Stimulated activated CD4-positive, alpha-beta T cell treated with anti-CD3 and anti-CD28 coated beads, Interleukin-4, amount 100 ng/mL, for 48 hours (primary cell): ENCODE data around the gene PCBP3.
"Not testable (repeated sequence)": the region's sequence is repeated elsewhere in the genome, so short reads cannot be mapped to it uniquely, and the experiment has no call there.

ENCODE experiments used
- DNase-seq, 2 donors: peaks; one replicate each; pipeline ENCODE4 v3.0.0-alpha.2; 2020; ENCODE audit warnings: low read depth in 2 of 2

PCBP3 gene

GRCh38 chr21:45844181-45844580 is 200.7 kb downstream of the PCBP3 start:
- no peak for DNase-seq

- DNase-seq: no peak
Measured at GRCh38 chr21:45845063-45845769, 201.7 kb downstream of the PCBP3 start.

GRCh38 chr21:45845770-45846090 is 202.2 kb downstream of the PCBP3 start:
- no peak for DNase-seq

- no peak for DNase-seq
Measured at GRCh38 chr21:45846373-45847160, 203.0 kb downstream of the PCBP3 start.

- DNase-seq: no peak
Measured at GRCh38 chr21:45847870-45848269, 204.3 kb downstream of the PCBP3 start.

- DNase-seq: no peak
Measured at GRCh38 chr21:45848331-45848730, 204.8 kb downstream of the PCBP3 start.

- no peak for DNase-seq
Measured at GRCh38 chr21:45848805-45849204, 205.3 kb downstream of the PCBP3 start.

- DNase-seq: no peak
Measured at GRCh38 chr21:45849651-45850050, 206.1 kb downstream of the PCBP3 start.

- DNase-seq: no peak
Measured at GRCh38 chr21:45850181-45850580, 206.7 kb downstream of the PCBP3 start.

- DNase-seq: not testable (repeated sequence)
Measured at GRCh38 chr21:45852386-45852785, 208.9 kb downstream of the PCBP3 start.

- no peak for DNase-seq
Measured at GRCh38 chr21:45852886-45853400, 209.4 kb downstream of the PCBP3 start.

GRCh38 chr21:45853703-45854342 is 210.3 kb downstream of the PCBP3 start:
- DNase-seq: no peak

GRCh38 chr21:45854690-45855247 is 211.2 kb downstream of the PCBP3 start:
- DNase-seq: no peak

- DNase-seq: no peak
Measured at GRCh38 chr21:45855248-45855811, 211.8 kb downstream of the PCBP3 start.

- no peak for DNase-seq
Measured at GRCh38 chr21:45856442-45856841, 212.9 kb downstream of the PCBP3 start.

- DNase-seq: no peak
Measured at GRCh38 chr21:45856906-45857305, 213.4 kb downstream of the PCBP3 start.

GRCh38 chr21:45857761-45858160 is 214.2 kb downstream of the PCBP3 start:
- no peak for DNase-seq

- DNase-seq: no peak
Measured at GRCh38 chr21:45858180-45858579, 214.7 kb downstream of the PCBP3 start.

GRCh38 chr21:45859041-45859761 is 215.7 kb downstream of the PCBP3 start:
- DNase-seq: no peak

- DNase-seq: no peak
Measured at GRCh38 chr21:45859762-45860357, 216.3 kb downstream of the PCBP3 start.
